Limb (tissue), 2 donors: Measurements from ENCODE around the gene GRID1.
A peak's percentile ranks its signal among the peaks of the same experiment; 100 is the strongest.

Experiments
- DNase-seq, 2 donors: peaks; one replicate each; pipeline ENCODE4 v3.0.0-alpha.2; 2016; ENCODE audit errors: extremely low spot score in 2 of 2

Gene GRID1

GRCh38 chr10:86017841-86018734 lies 348.5 kb downstream of the GRID1 start:
- no peak for DNase-seq

GRCh38 chr10:86013568-86013967 lies 353.0 kb downstream of the GRID1 start:
- DNase-seq: no peak

DNA sequence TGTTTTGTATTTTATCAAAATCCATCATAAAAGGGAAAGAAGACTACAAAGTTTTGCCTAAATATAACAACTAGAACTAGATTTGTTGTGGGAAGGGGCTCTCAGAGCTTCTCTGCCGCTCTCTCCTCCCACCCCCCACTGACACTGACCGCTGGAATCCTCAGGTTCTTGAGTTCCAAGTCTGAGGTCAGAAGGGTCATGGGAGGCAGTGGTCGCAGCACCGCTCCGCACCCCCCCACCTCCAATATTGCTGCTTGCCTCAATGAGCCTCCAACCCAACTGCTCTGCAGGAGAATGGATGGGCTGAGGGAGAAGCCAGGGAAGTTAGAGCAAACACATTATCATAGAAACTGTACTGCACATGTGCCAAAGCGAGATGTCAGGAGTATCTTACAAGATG lies 359.4 kb downstream of the GRID1 start:
- DNase-seq: no peak

- DNase-seq: no peak
Measured at GRCh38 chr10:86004337-86004736, 362.3 kb downstream of the GRID1 start.

- no peak for DNase-seq
Measured at GRCh38 chr10:86003201-86003621, 363.4 kb downstream of the GRID1 start.

DNA sequence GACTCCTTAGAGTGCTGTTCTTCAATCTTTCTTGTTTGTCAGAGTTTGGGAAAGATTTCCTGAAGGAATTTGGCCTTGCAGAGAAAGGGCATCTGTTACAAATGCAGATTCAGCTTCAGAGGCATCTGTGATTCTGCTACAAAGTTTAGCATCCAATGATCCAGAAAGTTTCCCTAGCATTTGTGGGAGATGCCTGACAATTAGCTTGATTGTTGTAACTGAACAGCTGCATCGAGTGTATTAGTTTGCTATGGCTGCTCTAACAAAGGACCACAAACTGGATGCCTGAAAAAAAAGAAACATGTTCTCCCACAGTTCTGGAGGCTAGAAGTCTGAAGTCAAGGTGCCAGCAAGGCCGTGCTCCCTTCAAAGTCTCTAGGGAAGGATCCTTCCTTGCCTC lies 365.1 kb downstream of the GRID1 start:
- DNase-seq: no peak

DNA sequence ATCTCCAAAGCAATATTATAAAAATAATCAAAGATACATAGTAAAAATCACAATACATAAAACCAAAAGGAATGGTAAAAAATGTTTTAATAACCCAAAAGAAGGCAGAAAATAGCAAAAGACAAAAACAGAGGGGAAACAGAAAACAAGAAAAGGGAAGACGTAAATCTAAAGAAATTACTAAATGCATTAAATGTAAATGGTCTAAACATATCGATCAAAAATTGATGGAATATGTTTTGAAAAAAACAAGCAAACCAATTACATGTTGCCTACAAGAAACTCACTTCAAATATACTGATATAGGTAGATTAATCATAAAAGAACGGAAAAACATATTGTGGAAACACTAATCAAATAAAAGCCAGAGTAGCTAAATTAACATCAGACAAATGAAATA lies 369.1 kb downstream of the GRID1 start:
- DNase-seq: no peak

DNA sequence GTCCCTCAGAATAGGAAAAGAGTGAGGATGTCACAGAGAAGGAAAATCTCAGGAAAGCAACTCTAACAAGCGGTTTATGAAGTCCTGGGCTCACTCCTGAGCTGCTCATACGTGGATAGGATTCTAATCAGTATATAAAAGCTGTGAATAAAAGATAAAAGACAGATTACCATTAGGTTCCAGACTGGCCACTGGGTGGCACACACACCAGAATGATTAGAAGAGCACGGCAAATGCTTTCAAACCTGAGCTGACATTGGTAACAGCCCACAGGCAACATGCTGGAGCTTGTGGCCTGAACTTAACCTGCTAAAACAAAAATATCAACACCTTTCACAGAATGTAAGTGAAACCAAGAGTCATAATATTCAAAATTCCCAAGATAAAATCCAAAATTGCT lies 370.8 kb downstream of the GRID1 start:
- no peak for DNase-seq

DNA sequence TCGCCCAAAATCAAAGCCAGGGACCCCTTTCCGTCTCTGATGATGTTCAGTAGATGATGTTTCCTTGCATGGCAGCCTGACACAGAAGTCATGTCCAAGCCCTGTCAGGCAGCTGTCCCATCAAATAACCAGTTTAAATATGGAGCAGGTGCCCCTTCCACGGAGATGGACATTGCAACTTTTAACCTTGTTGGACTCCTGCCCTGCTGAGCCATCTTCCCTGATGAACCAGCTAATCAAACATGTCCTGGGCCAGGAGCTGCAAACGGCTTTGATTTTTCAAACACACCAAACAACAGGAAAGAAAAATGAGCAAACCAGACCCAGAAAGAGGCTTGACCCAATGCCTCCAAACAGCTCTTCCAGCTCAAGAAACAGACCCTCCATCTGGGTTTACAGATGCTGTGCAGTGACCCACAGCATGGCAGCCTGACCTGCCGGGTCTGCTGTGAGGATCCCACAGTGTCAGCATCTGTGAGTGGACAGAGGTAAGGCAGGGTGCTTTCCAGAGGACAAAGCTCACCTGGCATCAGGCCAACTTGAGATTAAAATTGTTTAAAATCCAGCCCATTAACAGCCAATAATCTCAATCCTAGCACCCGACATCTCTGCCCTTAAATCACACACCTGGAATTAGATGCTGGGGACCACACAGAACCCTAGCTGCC lies 372.6 kb downstream of the GRID1 start:
- no peak for DNase-seq

DNA sequence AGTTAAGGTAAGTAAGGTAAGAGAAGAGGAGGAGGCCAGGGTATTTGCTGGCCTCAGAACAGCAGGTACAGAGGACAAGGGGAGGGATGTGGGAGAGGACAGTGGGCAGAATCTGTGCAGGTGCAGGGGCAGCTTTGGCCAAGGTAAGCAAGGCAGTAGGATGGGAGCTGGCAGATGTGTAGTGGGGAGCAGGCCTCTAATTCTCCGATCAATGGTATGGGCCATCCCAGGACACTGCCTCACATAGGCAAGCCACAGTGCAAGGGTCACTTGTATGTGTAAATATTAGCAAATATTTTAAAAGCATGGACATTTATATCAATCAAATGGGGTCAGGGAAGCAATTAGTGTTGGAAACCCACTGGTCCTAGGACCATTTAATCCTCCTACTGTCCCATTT lies 373.5 kb downstream of the GRID1 start:
- DNase-seq: no peak

GRCh38 chr10:85992324-85992723 lies 374.3 kb downstream of the GRID1 start:
- DNase-seq: no peak

GRCh38 chr10:85986777-85987176 lies 379.8 kb downstream of the GRID1 start:
- DNase-seq: no peak

GRCh38 chr10:85983051-85983450 lies 383.5 kb downstream of the GRID1 start:
- DNase-seq: no peak

- peak in 1 of 2 donors; percentile 2 for DNase-seq
Measured at GRCh38 chr10:85979598-85979997, 387.0 kb downstream of the GRID1 start.

DNA sequence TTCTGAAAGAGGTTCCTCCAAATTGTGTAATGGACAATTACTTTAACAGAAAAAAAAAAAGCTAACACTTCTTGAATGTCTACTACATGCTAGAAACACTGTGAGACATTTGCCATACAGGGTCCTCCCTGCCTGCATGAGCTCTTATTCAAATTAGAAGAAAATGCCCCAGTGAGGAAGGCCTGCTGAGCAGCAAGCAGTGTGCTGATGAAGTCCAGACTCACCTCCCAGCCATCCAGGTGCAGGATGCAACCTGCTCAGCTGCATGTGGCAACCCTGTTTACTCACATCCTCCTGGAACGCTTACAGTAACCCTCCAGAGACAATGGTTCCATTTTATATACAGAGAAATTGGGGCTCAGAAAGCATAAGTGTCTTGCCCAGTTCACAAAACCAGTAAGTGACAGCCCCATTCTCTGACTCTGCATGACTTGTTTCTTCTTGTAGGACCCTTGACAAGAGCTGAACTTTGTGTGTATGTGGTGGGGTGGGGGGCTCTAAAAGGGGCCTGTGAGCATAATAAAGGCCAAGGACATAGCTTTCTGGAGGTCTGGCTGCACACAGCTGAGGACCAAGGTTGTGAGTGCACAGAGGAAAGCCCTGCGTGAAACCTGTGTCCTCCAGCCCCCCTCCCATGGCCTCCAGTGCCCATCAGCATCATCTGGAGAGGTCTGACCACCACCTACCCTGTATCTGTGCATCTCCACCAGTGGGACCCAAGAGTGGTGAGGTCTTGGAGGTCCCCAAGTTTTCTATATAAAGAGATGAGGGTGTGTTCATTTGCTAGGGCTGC lies 387.8 kb downstream of the GRID1 start:
- peak in 1 of 2 donors; percentile 12 for DNase-seq

GRCh38 chr10:85977642-85978041 lies 389.0 kb downstream of the GRID1 start:
- DNase-seq: no peak

DNA sequence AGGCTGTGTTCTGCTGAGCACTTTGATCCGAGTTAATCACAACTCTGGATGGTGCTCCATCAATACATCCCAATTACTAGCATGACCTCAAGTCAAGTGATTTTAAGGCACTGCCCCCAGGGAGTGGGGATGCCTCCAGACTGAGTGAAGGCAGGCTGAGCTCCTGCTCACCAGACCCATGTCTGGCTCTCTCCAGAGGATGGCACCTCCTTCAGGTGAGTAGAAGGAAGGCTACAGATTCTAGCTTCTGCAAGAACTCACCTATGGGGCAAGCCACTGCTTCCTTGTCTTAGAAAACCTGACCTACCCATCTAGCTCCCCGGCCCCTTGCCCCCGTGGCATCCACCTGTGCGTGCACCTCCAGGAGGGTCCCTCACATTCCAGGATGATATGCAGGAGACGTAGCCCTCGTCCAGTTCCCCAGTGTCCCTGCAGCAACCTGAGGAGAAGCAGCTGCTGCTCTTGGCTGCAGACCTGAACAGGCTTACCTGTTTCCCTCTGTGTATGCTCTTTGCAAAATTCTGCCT lies 390.3 kb downstream of the GRID1 start:
- DNase-seq: no peak

DNA sequence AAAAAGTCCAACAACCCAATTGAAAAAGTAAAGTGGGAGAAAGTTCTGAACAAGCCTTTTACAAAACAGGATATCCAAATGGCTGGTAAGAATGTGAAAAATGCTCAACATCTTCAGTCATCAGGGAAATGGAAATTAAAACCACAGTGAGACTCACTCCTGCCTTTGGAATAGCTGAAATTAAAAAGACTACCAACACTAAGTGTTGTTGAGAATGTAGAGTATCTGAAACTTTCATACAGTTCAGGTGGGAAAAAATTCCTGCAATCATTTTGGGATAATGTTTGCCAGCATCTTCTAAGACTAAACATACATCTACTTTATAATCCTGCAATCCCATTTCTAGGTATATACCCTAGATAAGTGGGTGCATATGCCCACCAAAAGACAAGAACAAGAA lies 395.1 kb downstream of the GRID1 start:
- DNase-seq: no peak

- DNase-seq: no peak
Measured at GRCh38 chr10:85967594-85967993, 399.0 kb downstream of the GRID1 start.

GRCh38 chr10:85961479-85962067 lies 405.0 kb downstream of the GRID1 start:
- DNase-seq: no peak

GRCh38 chr10:85961073-85961472 lies 405.5 kb downstream of the GRID1 start:
- DNase-seq: no peak
